HCT116 (cell line): Measurements from ENCODE around the gene LPO.

Source experiments
- CBX3 ChIP-seq: IDR thresholded peaks from 2 replicates; pipeline ENCODE4 v1.6.1; 2012; ENCODE audit warnings: low read depth
- ELF1 ChIP-seq: IDR thresholded peaks from 2 replicates; pipeline ENCODE4 v1.6.1; 2012; ENCODE audit warnings: low read depth, borderline replicate concordance
- EZH2 ChIP-seq: fragments of 200-600 bp; sonication (generic); IDR thresholded peaks from 2 replicates; pipeline ENCODE4 v1.6.1; 2017; ENCODE audit warnings: antibody characterized with exemption, mixed run types
- POLR2A ChIP-seq: IDR thresholded peaks from 2 replicates; pipeline ENCODE4 v1.7.0; 2011; ENCODE audit warnings: borderline replicate concordance; ENCODE audit not compliant: insufficient read depth, insufficient read length; ENCODE audit errors: extremely low read depth
- POLR2AphosphoS5 ChIP-seq: IDR thresholded peaks from 2 replicates; pipeline ENCODE4 v1.6.1; 2011; ENCODE audit warnings: mild to moderate bottlenecking, low read depth, low read length, moderate library complexity
- RAD21 ChIP-seq: IDR thresholded peaks from 2 replicates; pipeline ENCODE4 v1.6.1; 2012; ENCODE audit warnings: low read depth, mild to moderate bottlenecking
- SP1 ChIP-seq: IDR thresholded peaks from 2 replicates; pipeline ENCODE4 v1.6.1; 2012; ENCODE audit warnings: low read depth
- TCF7L2 ChIP-seq: IDR thresholded peaks from 2 replicates; pipeline ENCODE4 v1.7.0; 2011; ENCODE audit warnings: borderline replicate concordance, inconsistent platforms; ENCODE audit not compliant: insufficient read depth, insufficient read length; ENCODE audit errors: extremely low read depth
- YY1 ChIP-seq: IDR thresholded peaks from 2 replicates; pipeline ENCODE4 v1.6.1; 2011; ENCODE audit warnings: low read length, low read depth, moderate library complexity, mild to moderate bottlenecking; ENCODE audit not compliant: insufficient replicate concordance; ENCODE audit errors: extremely low read depth
- ZBTB33 ChIP-seq: IDR thresholded peaks from 2 replicates; pipeline ENCODE4 v1.6.1; 2011; ENCODE audit warnings: mild to moderate bottlenecking, low read length, moderate library complexity; ENCODE audit not compliant: insufficient replicate concordance; ENCODE audit errors: extremely low read depth
- ZNF274 ChIP-seq: fragments of 200-500 bp; sonication (Bioruptor generic); IDR thresholded peaks from 2 replicates; pipeline ENCODE4 v1.6.1; 2014; ENCODE audit warnings: mild to moderate bottlenecking, low read depth, low read length, inconsistent platforms
- TF ChIP-seq, protein P1 (sequence below), 3 experiments: fragments of 200-600 bp in 1 of 3; sonication (generic) in 1 of 3; IDR thresholded peaks in 2 of 3; conservative IDR thresholded peaks in 1 of 3; 2 replicates each; pipeline ENCODE4 v1.5.1; 2012 to 2017; ENCODE audit warnings: low read depth in 2 of 3, low read length in 2 of 3, antibody characterized with exemption in 1 of 3, borderline replicate concordance in 1 of 3, control low read depth in 1 of 3, mild to moderate bottlenecking in 1 of 3, mixed read lengths in 1 of 3, mixed run types in 1 of 3, moderate library complexity in 1 of 3; ENCODE audit not compliant: insufficient read depth in 1 of 3
- TF ChIP-seq, protein P2 (sequence below): IDR thresholded peaks from 2 replicates; pipeline ENCODE4 v1.6.1; 2012

GRCh38 chr17:58204796-58205195 is 33.6 kb upstream of the LPO start:
- TF ChIP-seq, protein P1, sequence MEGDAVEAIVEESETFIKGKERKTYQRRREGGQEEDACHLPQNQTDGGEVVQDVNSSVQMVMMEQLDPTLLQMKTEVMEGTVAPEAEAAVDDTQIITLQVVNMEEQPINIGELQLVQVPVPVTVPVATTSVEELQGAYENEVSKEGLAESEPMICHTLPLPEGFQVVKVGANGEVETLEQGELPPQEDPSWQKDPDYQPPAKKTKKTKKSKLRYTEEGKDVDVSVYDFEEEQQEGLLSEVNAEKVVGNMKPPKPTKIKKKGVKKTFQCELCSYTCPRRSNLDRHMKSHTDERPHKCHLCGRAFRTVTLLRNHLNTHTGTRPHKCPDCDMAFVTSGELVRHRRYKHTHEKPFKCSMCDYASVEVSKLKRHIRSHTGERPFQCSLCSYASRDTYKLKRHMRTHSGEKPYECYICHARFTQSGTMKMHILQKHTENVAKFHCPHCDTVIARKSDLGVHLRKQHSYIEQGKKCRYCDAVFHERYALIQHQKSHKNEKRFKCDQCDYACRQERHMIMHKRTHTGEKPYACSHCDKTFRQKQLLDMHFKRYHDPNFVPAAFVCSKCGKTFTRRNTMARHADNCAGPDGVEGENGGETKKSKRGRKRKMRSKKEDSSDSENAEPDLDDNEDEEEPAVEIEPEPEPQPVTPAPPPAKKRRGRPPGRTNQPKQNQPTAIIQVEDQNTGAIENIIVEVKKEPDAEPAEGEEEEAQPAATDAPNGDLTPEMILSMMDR (IDR thresholded peaks at IDR 0.05 in 2 of 3, conservative IDR thresholded peaks at IDR 0.05 in 1 of 3; ENCODE audit: borderline replicate concordance in 1 of 3, insufficient read depth in 1 of 3, low read depth in 2 of 3, low read length in 2 of 3) = no peak
- TF ChIP-seq, protein P2, sequence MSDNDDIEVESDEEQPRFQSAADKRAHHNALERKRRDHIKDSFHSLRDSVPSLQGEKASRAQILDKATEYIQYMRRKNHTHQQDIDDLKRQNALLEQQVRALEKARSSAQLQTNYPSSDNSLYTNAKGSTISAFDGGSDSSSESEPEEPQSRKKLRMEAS = no peak
- no peak for TF ChIP-seq EZH2
- no peak for TF ChIP-seq ZNF274
- TF ChIP-seq YY1 = no peak
- no peak for TF ChIP-seq POLR2A
- no peak for TF ChIP-seq CBX3
- TF ChIP-seq ZBTB33 = no peak
- TF ChIP-seq TCF7L2 = no peak
- no peak for TF ChIP-seq POLR2AphosphoS5
- TF ChIP-seq RAD21 = no peak
- TF ChIP-seq SP1 = no peak
- no peak for TF ChIP-seq ELF1
